H9 (cell line): ENCODE data around the gene ACTR2. TPM values are rescaled to one million over a fixed set of nuclear protein-coding genes. Genes with fewer than 3 reads are reported as not detected.

ENCODE experiments used
- DNase-seq: peaks from one replicate; pipeline ENCODE4 v3.0.0-alpha.2; 2017
- H2AFZ ChIP-seq: one replicate; pipeline ENCODE4 v1.6.1; 2013; ENCODE audit warnings: mild to moderate bottlenecking, low read length, control low read depth, moderate library complexity
- H2AK5ac ChIP-seq: 2 replicates; pipeline ENCODE4 v1.6.1; 2013; ENCODE audit warnings: low read length, control low read depth, mixed read lengths; ENCODE audit not compliant: insufficient read length
- H2BK120ac ChIP-seq: one replicate; pipeline ENCODE4 v1.6.1; 2013; ENCODE audit warnings: low read depth, mild to moderate bottlenecking, low read length, control low read depth, inconsistent platforms; ENCODE audit not compliant: poor library complexity, severe bottlenecking
- H2BK12ac ChIP-seq: 2 replicates; pipeline ENCODE4 v1.6.1; 2013; ENCODE audit warnings: low read length, control low read depth, mixed read lengths, low read depth; ENCODE audit not compliant: insufficient read length
- H2BK15ac ChIP-seq: 2 replicates; pipeline ENCODE4 v1.6.1; 2013; ENCODE audit warnings: low read depth, low read length, control low read depth
- H2BK20ac ChIP-seq: one replicate; pipeline ENCODE4 v1.6.1; 2013; ENCODE audit warnings: low read depth, mild to moderate bottlenecking, low read length, control low read depth, inconsistent platforms; ENCODE audit not compliant: poor library complexity, severe bottlenecking
- H2BK5ac ChIP-seq: 2 replicates; pipeline ENCODE4 v1.6.1; 2013; ENCODE audit warnings: low read length, control low read depth, mixed read lengths; ENCODE audit not compliant: insufficient read length
- H3K14ac ChIP-seq: 2 replicates; pipeline ENCODE4 v1.6.1; 2013; ENCODE audit warnings: low read length, control low read depth; ENCODE audit not compliant: insufficient read depth
- H3K18ac ChIP-seq: 2 replicates; pipeline ENCODE4 v1.6.1; 2013; ENCODE audit warnings: low read depth, mild to moderate bottlenecking, mixed read lengths, low read length, control low read depth; ENCODE audit not compliant: insufficient read length
- H3K23ac ChIP-seq: 2 replicates; pipeline ENCODE4 v1.6.1; 2013; ENCODE audit warnings: low read length, control low read depth, mixed read lengths, low read depth; ENCODE audit not compliant: insufficient read length
- H3K23me2 ChIP-seq: 2 replicates; pipeline ENCODE4 v1.6.1; 2013; ENCODE audit warnings: low read depth, mild to moderate bottlenecking, mixed read lengths, low read length, control low read depth; ENCODE audit not compliant: insufficient read length, poor library complexity, severe bottlenecking
- H3K27ac ChIP-seq: 2 replicates; pipeline ENCODE4 v1.5.1; 2013; ENCODE audit warnings: low read length, control low read depth, mixed read lengths, low read depth; ENCODE audit not compliant: insufficient read length
- H3K27me3 ChIP-seq: 2 replicates; pipeline ENCODE4 v1.6.1; 2013; ENCODE audit warnings: low read length, control low read depth, inconsistent platforms; ENCODE audit not compliant: insufficient read depth
- H3K4ac ChIP-seq: 2 replicates; pipeline ENCODE4 v1.6.1; 2013; ENCODE audit warnings: low read depth, mild to moderate bottlenecking, control low read depth, inconsistent platforms, low read length, moderate library complexity
- H3K4me1 ChIP-seq: 2 replicates; pipeline ENCODE4 v1.6.1; 2013; ENCODE audit warnings: low read length, control low read depth, inconsistent platforms; ENCODE audit not compliant: insufficient read depth
- H3K4me2 ChIP-seq: 2 replicates; pipeline ENCODE4 v1.6.1; 2013; ENCODE audit warnings: low read length, control low read depth, mixed read lengths; ENCODE audit not compliant: insufficient read length, insufficient read depth
- H3K56ac ChIP-seq: 2 replicates; pipeline ENCODE4 v1.6.1; 2013; ENCODE audit warnings: low read depth, mild to moderate bottlenecking, mixed read lengths, low read length, control low read depth; ENCODE audit not compliant: insufficient read length
- H3K79me1 ChIP-seq: 2 replicates; pipeline ENCODE4 v1.6.1; 2013; ENCODE audit warnings: low read depth, mild to moderate bottlenecking, moderate library complexity, low read length, control low read depth, inconsistent platforms; ENCODE audit not compliant: insufficient read depth, poor library complexity, severe bottlenecking
- H3K79me2 ChIP-seq: 2 replicates; pipeline ENCODE4 v1.6.1; 2013; ENCODE audit warnings: low read length, control low read depth, inconsistent platforms; ENCODE audit not compliant: insufficient read depth
- H3K9ac ChIP-seq: 2 replicates; pipeline ENCODE4 v1.6.1; 2013; ENCODE audit warnings: low read length, control low read depth, mixed read lengths; ENCODE audit not compliant: insufficient read length; ENCODE audit errors: extremely low read depth
- H3K9me3 ChIP-seq: one replicate; pipeline ENCODE4 v1.6.1; 2013; ENCODE audit warnings: low read depth, low read length, inconsistent platforms; ENCODE audit not compliant: control insufficient read depth
- H3T11ph ChIP-seq: one replicate; pipeline ENCODE4 v1.6.1; 2013; ENCODE audit warnings: mild to moderate bottlenecking, low read length, control low read depth, inconsistent platforms
- H4K20me1 ChIP-seq: one replicate; pipeline ENCODE4 v1.6.1; 2013; ENCODE audit not compliant: control insufficient read depth, insufficient read length, insufficient read depth
- H4K5ac ChIP-seq: 2 replicates; pipeline ENCODE4 v1.6.1; 2013; ENCODE audit warnings: low read depth, mild to moderate bottlenecking, mixed read lengths, low read length, control low read depth; ENCODE audit not compliant: insufficient read length
- H4K8ac ChIP-seq: replicated peaks from 2 replicates; pipeline ENCODE4 v1.6.1; 2013; ENCODE audit warnings: low read length, control low read depth, mixed read lengths, low read depth; ENCODE audit not compliant: insufficient read length
- H4K91ac ChIP-seq: 2 replicates; pipeline ENCODE4 v1.6.1; 2013; ENCODE audit warnings: low read depth, mild to moderate bottlenecking, moderate library complexity, mixed read lengths, low read length, control low read depth; ENCODE audit not compliant: insufficient read length
- H3K27ac Mint-ChIP-seq, 3 experiments: 2 replicates in 2 of 3; 3 replicates in 1 of 3; pipeline ENCODE4 v1.8.0; 2020 to 2021; ENCODE audit warnings: mixed read lengths in 3 of 3, mild to moderate bottlenecking in 1 of 3, moderate library complexity in 1 of 3
- H3K27me3 Mint-ChIP-seq: 2 replicates; pipeline ENCODE4 v1.8.0; 2021; ENCODE audit warnings: low read depth, mild to moderate bottlenecking, moderate library complexity, mixed read lengths
- H3K36me3 Mint-ChIP-seq, 3 experiments: 2 replicates in 2 of 3; 3 replicates in 1 of 3; pipeline ENCODE4 v1.8.0; 2020 to 2021; ENCODE audit warnings: low read depth in 3 of 3, mixed read lengths in 3 of 3; ENCODE audit not compliant: insufficient read depth in 1 of 3
- H3K4me1 Mint-ChIP-seq, 2 experiments: 2 replicates each; pipeline ENCODE4 v1.8.0; 2020; ENCODE audit warnings: mixed read lengths in 2 of 2
- H3K4me3 Mint-ChIP-seq, 2 experiments: 2 replicates in 1 of 2; 3 replicates in 1 of 2; pipeline ENCODE4 v1.8.0; 2020 to 2021; ENCODE audit warnings: mild to moderate bottlenecking in 2 of 2, mixed read lengths in 2 of 2, moderate library complexity in 1 of 2
- H3K9me3 Mint-ChIP-seq, 2 experiments: 2 replicates in 1 of 2; 3 replicates in 1 of 2; pipeline ENCODE4 v1.8.0; 2020; ENCODE audit warnings: mild to moderate bottlenecking in 2 of 2, mixed read lengths in 2 of 2, moderate library complexity in 1 of 2
- WGBS: extraction: QIAGEN DNeasy Blood & Tissue Kit; methylation state at CpG from one replicate; pipeline ENCODE4 v1.1.7; 2013; ENCODE audit warnings: missing lambda C conversion rate, low lambda C conversion rate, mixed read lengths; ENCODE audit not compliant: insufficient read length; ENCODE audit errors: extremely low coverage; 5-methylcytosine and 5-hydroxymethylcytosine counted together
- total RNA-seq: library from RNA; stranded (reverse); gene quantifications from 2 replicates; pipeline ENCODE4 v1.2.1, GENCODE V29; 2021
- TF ChIP-seq, protein P1 (sequence below): fragments of 200-600 bp; sonication (generic); conservative IDR thresholded peaks from 3 replicates; pipeline ENCODE4 v1.8.0; 2021; ENCODE audit warnings: antibody characterized with exemption, mild to moderate bottlenecking

ACTR2 gene
- total RNA-seq, 1 experiment from 2014 or later, result 176 TPM

GRCh38 chr2:65319072-65319673, 91.5 kb downstream of the ACTR2 start:
- TF ChIP-seq, protein P1, sequence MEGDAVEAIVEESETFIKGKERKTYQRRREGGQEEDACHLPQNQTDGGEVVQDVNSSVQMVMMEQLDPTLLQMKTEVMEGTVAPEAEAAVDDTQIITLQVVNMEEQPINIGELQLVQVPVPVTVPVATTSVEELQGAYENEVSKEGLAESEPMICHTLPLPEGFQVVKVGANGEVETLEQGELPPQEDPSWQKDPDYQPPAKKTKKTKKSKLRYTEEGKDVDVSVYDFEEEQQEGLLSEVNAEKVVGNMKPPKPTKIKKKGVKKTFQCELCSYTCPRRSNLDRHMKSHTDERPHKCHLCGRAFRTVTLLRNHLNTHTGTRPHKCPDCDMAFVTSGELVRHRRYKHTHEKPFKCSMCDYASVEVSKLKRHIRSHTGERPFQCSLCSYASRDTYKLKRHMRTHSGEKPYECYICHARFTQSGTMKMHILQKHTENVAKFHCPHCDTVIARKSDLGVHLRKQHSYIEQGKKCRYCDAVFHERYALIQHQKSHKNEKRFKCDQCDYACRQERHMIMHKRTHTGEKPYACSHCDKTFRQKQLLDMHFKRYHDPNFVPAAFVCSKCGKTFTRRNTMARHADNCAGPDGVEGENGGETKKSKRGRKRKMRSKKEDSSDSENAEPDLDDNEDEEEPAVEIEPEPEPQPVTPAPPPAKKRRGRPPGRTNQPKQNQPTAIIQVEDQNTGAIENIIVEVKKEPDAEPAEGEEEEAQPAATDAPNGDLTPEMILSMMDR, result no peak
- Histone ChIP-seq H3K23ac (no peak overlapping the region), H2BK20ac (no peak overlapping the region), H3K4ac (no peak overlapping the region), H2BK12ac (no peak overlapping the region), H2BK15ac (no peak overlapping the region), H3K23me2 (no peaks in the 10 kb centered on the region), H3K9me3 (no peaks in the 10 kb centered on the region), H4K20me1 (no peaks in the 10 kb centered on the region), H3K56ac (no peak overlapping the region), H4K91ac (no peak overlapping the region), H3K79me2 (no peaks in the 10 kb centered on the region), H3K4me1 (no peaks in the 10 kb centered on the region), H3K27me3 (no peaks in the 10 kb centered on the region), H4K8ac (no peak overlapping the region), H3K14ac (no peak overlapping the region), H2BK120ac (no peak overlapping the region), H3K18ac (no peak overlapping the region), H3K9ac (no peak overlapping the region), H3K79me1 (no peaks in the 10 kb centered on the region), H2BK5ac (no peak overlapping the region), H4K5ac (no peak overlapping the region), H2AFZ (no peak overlapping the region), H3K4me2 (no peak overlapping the region), H2AK5ac (no peak overlapping the region), H3T11ph (no peak overlapping the region), H3K27ac (no peak overlapping the region)
- Mint-ChIP-seq H3K9me3 (no peaks in the 10 kb centered on the region), H3K4me1 (no peaks in the 10 kb centered on the region), H3K27me3 (no peaks in the 10 kb centered on the region), H3K27ac (no peak overlapping the region), H3K36me3 (peaks cover 9 to 13% (median 9%) of the 10 kb centered on the region in 3 experiments; a peak in 6 of 7 replicates), H3K4me3 (no peak overlapping the region)
- DNase-seq, result no peak
- no CpG with 5 or more reads among the region's 5 CpGs for WGBS
